ENCODE data around the gene PSMD13.

The PSMD13 gene

GRCh38 chr11:200224-201003 is 36.4 kb upstream of the PSMD13 start:
- no peaks in the 10 kb centered on the region for H3K9me3 ChIP-seq
- TF ChIP-seq CTCF (IDR thresholded peaks at IDR 0.05), result no peak
- H3K36me3 ChIP-seq, result peaks cover 38% of the 10 kb centered on the region
- no peaks in the 10 kb centered on the region for H3K27me3 ChIP-seq
- H3K27ac ChIP-seq, result no peak overlapping the region
- peaks cover 20 to 21% of the 10 kb centered on the region in 2 experiments for H3K4me1 ChIP-seq (ENCODE audit: control insufficient read depth in 1 of 2, insufficient read depth in 1 of 2, low read depth in 1 of 2, low read length in 1 of 2)
- no peak overlapping the region for H3K4me3 ChIP-seq (ENCODE audit: low read depth in 1 of 2, low read length in 1 of 2)

- Histone ChIP-seq H3K9me3 (no peaks in the 10 kb centered on the region), H3K27me3 (no peaks in the 10 kb centered on the region), H3K36me3 (peaks cover 40% of the 10 kb centered on the region), H3K4me3 (ENCODE audit: low read depth in 1 of 2, low read length in 1 of 2) (no peak overlapping the region), H3K27ac (peak overlapping the region; percentile 66), H3K4me1 (ENCODE audit: control insufficient read depth in 1 of 2, insufficient read depth in 1 of 2, low read depth in 1 of 2, low read length in 1 of 2) (peaks cover 35 to 36% of the 10 kb centered on the region in 2 experiments)
- TF ChIP-seq CTCF (IDR thresholded peaks at IDR 0.05), result no peak
These were observed 34.8 kb upstream of the PSMD13 start for GRCh38 chr11:201966-202365.

GRCh38 chr11:202490-202889 is 34.3 kb upstream of the PSMD13 start:
- peaks cover 40% of the 10 kb centered on the region for H3K36me3 ChIP-seq
- H3K27me3 ChIP-seq, result no peaks in the 10 kb centered on the region
- TF ChIP-seq CTCF (IDR thresholded peaks at IDR 0.05), result no peak
- peak overlapping the region; percentile 66 for H3K27ac ChIP-seq
- H3K4me3 ChIP-seq (ENCODE audit: low read depth in 1 of 2, low read length in 1 of 2), result no peak overlapping the region
- peaks cover 35 to 36% of the 10 kb centered on the region in 2 experiments for H3K4me1 ChIP-seq (ENCODE audit: control insufficient read depth in 1 of 2, insufficient read depth in 1 of 2, low read depth in 1 of 2, low read length in 1 of 2)
- no peaks in the 10 kb centered on the region for H3K9me3 ChIP-seq

GRCh38 chr11:203056-203944 is 33.5 kb upstream of the PSMD13 start:
- no peak overlapping the region for H3K4me3 ChIP-seq (ENCODE audit: low read depth in 1 of 2, low read length in 1 of 2)
- H3K27ac ChIP-seq, result no peak overlapping the region
- TF ChIP-seq CTCF (IDR thresholded peaks at IDR 0.05), result no peak
- H3K9me3 ChIP-seq, result no peaks in the 10 kb centered on the region
- peaks cover 36 to 44% of the 10 kb centered on the region in 2 experiments for H3K4me1 ChIP-seq (ENCODE audit: control insufficient read depth in 1 of 2, insufficient read depth in 1 of 2, low read depth in 1 of 2, low read length in 1 of 2)
- H3K27me3 ChIP-seq, result no peaks in the 10 kb centered on the region
- H3K36me3 ChIP-seq, result peaks cover 40% of the 10 kb centered on the region

- H3K9me3 ChIP-seq, result no peaks in the 10 kb centered on the region
- H3K27me3 ChIP-seq, result no peaks in the 10 kb centered on the region
- peaks cover 38 to 46% of the 10 kb centered on the region in 2 experiments for H3K4me1 ChIP-seq (ENCODE audit: control insufficient read depth in 1 of 2, insufficient read depth in 1 of 2, low read depth in 1 of 2, low read length in 1 of 2)
- H3K27ac ChIP-seq, result no peak overlapping the region
- no peak overlapping the region for H3K4me3 ChIP-seq (ENCODE audit: low read depth in 1 of 2, low read length in 1 of 2)
- no peak for TF ChIP-seq CTCF (IDR thresholded peaks at IDR 0.05)
- H3K36me3 ChIP-seq, result peaks cover 40% of the 10 kb centered on the region
These were observed 32.7 kb upstream of the PSMD13 start for GRCh38 chr11:203945-204586.
